GM21360 (cell line): ENCODE measurements around the gene TH.

Experiments
- ATAC-seq: cut with Tn5 transposase; IDR thresholded peaks from one replicate; pipeline ENCODE4 v1.9.1; 2021; ENCODE audit warnings: mild to moderate bottlenecking, moderate library complexity; ENCODE audit not compliant: unreplicated experiment

Gene TH

DNA sequence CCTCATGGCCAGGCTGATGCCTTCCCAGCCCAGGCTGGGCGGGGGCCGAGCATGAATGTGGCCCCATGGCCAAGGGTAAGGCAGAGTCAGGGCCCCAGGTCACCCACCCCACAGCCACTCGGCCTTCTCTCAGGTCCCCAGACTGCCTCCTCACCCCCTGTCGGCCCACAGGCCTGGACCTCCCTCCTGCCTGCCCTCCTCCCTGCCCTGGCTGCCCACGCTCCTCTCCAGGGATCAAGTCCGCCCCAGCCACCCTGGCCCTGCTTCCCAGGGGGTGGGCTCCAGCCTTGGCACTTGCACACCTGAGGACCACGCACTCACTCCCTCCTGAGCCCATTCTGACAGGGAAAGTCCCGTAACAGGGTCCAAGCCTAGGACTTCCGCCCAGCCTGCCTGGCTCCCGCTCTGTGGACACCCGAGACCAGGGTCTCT, 37.8 kb upstream of the TH start:
- ATAC-seq, result no peak

DNA sequence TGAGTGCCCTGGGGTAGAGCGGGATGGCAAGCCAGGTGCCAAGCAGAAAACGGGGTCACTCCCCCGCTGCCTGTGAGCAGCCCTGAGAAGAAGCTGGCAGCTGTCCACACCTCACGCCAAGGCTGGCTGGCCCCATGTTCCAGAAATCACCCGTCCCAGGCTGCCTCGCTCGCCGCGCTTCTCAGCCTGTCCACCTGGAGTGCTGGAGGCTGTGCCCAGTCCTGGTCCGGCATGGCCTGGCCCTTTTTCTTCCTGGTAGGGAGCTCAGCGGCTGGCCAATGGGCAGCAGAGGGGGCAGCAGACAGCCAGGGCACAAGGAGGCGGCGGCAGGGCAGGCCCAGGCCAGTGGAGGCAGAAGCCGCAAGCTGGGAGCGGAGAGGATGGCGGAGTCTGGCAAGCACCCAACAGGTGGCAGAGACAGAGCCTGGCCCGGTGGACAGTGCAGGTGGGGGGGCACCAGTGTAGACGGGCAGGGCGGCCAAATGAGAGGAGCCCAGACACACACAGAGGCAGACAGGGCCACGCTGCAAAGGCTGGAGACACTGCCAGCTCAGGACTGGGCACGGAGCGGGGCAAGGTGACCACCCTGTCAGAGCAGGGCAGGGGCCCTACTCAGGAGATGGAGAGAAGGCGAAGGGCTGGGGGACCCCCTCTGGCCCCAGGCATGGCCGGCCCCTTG, 37.2 kb upstream of the TH start:
- no peak for ATAC-seq

DNA sequence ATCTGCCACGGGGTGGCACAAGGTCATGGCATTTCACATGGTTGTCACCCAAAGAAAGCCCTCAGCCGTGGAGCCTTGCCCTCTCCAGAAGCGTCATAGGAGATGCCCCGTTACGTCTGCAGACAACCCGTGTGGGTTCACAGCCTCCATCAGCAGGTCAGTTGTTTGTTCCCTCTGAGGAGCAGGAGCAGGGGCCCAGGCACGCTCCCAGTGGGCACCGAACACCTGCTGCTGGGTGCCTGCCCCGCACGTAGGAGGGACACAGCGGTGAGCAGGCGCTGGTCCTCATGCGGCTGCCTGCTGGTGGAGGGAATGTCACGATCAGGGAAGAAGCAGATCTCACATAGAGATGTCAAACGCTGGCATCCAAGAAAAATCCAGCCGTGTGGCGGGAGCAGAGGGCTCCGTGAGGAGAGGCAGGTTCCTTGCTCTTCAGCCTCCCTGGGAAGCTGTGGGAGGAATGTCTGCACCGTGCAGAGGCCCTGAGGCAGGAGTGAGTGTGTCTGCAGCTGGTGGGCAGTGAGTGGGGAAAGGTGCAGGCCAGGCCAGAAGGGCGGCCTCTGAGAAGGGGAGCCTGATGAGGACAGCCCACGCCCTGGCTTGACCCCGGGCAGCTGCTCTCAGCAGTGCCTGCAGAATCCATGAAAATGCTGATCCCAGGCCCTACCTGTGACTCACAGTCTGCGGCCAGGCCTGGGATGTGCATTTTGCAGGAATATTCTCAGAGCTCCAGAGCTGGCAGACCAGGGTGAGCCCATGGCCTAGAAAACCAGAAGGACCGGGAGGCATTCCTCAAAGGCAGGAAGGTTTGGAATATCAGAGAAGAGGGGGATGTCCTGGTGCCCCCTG, 36.4 kb upstream of the TH start:
- no peak for ATAC-seq

DNA sequence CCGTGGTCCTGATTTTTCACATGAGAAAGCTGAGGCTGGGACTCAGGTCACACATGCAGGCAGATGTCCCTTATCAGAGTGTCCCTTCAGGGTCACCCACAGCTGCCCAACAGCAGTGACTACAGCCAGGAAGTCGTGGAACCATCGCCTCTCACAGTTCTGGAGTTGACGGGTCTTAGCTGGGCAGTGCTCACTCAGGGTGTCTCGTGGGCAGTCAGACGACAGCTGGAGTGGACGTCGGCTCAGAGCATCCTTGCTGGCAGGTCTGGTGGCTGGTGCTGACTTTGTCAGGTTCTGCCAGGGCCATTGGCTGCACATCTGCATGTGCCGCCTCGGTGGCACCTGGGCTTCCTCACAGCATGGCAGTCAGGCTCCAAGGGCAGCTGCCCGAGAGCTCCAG, 35.6 kb upstream of the TH start:
- no peak for ATAC-seq

DNA sequence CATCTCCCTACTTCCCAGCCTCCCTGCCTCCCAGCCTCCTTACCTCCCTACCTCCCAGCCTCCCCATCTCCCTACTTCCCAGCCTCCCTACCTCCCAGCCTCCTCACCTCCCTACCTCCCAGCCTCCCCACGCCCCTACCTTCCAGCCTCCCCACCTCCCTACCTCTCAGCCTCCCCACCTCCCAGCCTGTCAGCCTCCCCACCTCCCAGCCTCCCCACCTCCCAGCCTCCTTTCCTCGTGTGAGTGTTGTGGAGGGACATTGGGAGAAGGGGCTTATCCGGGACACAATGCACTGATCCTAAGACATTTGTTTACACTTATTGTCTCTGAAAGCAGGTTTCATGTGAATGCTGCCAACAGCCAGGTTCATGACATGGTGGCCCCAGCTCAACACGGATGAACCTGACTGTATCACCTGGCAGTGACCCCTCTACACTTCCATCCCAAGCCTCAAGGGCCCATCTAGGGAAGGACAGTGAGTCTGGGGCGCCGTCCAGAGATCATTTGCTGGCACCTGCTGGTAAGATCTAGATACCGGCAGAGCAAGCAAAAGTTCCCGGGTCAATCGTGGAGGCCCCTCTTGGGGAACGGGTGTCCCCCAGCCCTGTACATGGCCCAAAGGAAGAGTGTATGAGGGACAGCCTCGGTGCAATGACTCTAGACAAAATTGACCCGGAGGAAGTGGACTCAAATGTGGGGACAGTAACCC, 34.5 kb upstream of the TH start:
- ATAC-seq, result no peak

DNA sequence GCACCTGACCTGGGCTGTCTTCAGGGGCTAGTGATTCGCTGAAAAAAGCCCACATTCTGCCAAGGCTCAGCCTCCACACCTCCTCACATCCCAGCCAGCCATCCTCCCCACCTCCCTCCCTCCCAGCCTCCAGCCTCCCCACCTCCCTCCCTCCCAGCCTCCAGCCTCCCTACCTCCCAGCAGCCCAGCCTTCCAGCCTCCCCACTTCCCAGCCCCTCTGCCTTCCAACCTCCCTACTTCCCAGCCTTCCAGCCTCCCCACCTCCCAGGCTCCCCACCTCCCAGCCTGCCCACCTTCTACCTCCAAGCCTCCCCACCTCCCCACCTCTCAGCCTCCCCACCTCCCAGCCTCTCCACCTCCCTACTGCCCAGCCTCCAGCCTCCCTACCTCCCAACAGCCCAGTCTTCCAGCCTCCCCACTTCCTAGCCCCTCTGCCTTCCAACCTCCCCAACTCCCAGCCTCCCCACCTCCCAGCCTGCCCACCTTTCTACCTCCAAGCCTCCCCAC, 33.7 kb upstream of the TH start:
- no peak for ATAC-seq

DNA sequence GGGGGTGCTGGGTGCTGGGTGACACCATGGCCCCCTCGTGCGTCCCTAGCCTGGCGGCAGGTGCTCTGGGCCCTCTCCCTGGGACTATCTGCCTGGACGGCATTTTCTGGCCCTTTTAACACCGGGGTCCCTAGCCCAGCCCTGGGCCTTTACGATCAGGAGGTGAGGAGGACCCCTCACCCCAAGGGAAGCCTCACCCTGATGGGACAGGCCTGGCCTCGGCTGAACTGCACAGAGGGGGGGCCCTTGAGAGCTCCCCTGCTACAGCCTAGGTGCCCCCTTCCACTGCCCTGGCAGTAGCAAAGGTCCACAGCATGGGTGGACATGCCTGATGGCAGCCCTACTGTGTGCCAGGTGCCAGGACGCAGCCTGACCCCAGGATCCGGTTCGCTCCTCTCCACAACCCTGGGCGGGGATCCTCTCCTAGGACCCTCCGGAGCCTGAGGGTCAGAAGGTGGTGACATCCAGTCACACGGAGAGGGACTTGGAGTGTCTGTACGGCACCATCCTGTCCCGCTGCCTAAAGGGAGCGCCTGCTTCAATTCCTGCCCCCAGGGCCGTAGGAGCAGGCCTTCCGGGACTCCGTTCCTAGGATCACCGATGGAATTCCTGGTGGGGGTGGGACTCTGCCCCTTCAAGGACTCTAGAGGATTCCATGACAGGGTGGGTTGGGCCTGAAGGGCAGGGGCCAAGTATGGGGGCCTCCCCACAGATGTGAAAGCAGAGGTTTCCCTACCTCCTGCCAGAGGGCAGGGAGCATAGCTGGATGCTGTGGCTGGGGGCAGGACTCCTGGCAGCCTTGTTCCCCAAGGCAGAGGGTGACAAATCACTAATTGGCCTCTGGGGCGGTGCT, 33.0 kb upstream of the TH start:
- no peak for ATAC-seq

DNA sequence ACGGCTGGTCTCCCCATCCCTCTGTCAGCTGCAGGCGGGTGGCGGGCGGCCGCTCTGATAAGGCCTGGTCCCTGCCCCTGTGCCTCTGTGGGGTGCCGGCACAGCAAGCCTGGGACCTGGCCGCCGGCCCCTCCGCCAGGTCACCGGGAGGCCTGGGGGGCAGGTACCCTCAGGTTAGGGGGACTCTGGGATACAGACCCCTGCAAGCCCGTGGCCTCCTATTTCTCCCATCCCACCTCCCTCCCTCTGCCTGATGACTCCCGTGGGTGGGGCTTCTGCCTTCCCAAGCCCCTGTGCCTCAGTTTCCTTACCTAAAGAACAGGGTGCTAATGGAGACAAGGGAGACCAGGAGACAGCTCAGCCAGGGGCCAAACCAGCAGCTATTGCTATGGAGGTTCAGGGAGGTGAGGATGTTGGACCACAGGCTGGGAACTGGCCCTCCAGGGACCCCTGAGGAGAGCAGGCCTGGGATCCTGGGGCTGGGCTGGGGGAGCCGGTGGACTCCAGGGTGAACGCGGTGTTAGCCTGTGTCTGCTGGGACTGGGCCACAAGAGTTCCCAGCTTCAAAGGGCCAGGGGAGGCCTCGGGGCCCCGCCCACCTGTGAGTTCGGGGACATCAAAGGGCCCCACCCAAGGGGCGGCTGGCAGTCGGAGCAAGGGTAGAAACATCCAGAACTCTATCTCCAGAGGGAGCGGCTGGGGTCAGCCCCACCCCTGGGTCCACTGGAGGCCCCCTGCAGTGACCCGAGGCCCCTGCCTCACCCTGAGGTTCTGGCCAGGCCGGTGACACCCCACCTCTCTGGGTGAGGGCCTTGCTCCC, 32.0 kb upstream of the TH start:
- no peak for ATAC-seq

DNA sequence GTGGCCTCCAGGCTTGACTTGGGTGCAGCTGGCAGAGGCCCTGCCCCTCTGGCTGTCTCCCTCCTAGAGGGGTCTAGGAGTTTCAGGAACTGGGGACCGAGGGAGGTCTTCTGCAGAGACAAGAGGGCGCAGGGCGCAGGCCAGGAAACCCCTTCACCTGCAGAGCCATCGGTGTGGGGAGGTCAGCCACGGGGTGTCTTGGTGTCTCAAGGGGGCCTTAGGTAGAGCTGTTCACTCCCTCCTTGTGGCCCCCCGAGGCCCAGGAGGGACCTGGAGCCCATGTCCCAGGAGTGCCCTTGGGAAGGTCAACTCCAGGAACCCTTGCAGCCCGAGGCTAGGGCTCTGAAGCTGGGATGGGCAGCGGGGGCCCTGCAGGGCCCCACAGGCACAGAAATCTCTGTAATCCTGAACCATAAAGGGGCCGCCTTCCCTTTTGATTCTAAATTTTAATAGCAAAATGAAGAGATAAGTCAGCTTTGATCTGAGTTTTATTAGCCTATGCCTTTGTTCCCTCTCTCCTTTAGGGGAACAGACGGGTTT, 31.4 kb upstream of the TH start:
- ATAC-seq, result no peak

DNA sequence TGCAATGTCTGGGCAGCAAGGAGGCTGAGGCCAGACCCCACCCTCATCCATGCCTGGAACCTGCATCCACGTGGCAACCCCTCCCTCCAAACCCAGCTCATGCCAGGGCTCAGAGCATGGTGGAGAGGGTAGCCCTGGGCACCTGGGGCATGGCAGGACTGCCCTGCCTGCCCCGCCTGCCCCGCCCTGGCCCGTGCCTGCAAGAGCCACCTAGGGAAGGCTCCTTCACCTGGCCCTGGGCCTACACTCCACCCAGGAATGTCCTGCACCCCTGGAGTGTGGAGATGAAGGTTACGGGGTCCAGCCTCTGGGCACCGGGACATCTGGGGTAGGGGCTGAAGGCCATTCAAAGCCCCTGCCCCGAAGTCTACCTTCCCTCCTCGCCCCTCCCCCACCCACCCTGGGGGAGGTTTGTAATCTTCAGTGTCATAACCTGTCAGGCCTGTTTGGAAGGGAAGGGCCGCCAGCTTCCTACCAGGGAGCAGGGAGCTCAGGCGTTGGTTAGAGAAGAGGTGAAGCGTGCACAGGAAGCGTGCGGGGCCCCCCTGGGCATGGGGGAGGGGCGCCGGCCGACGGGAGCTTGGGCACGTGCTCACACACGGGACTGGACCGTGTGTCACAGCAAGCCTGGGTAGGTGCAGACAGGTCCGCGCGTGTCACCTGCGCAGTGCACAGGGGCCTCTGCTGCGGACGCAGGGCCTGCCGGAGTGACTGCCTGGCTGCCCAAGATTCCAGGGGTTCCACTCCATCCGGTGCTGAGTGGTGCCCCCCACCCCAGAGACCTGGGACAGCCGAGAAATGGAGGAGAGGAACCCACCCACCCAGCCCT, 30.7 kb upstream of the TH start:
- ATAC-seq, result no peak

DNA sequence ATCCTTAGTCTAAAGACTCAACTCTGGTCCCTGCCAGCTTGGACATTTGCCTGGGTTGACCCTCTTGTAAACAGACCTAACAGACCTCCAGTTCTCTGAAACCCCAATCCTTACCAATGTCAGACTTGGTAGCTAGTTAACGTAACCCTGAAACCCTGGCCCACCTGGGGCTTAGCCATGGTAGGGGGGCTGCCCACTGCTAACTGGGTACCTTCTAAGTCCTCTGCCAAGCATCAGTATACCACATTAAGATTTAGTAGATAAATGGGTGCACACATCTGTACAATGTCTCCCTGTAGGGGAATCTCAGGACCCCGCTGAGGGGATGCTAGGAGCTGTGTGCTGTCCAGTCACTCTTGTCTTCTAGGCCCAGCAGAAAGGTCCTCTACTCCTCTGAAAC, 29.9 kb upstream of the TH start:
- no peak for ATAC-seq

DNA sequence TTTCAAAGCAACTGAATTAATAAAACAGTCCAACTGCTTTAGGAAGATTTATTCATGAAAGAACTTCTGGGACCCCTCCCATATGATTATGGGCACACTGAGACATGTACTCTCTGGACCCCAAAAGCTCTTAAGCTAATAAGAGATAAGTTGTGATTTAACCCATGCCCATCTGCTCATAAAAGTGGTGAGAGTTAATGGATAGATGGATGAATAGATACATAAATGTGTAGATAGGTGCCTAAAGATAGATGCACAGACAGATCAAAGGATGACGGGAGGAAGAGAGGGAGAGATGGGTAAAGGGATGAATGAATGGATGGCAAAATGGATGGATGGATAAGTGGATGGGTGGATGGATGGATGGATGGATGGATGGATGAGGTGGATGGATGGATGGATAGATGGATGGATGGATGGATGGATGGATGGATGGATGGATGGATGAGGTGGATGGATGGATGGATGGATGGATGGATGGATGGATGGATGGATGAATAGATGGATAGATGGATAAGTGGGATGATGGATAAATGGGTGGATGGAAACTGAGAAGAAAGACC, 29.4 kb upstream of the TH start:
- no peak for ATAC-seq

DNA sequence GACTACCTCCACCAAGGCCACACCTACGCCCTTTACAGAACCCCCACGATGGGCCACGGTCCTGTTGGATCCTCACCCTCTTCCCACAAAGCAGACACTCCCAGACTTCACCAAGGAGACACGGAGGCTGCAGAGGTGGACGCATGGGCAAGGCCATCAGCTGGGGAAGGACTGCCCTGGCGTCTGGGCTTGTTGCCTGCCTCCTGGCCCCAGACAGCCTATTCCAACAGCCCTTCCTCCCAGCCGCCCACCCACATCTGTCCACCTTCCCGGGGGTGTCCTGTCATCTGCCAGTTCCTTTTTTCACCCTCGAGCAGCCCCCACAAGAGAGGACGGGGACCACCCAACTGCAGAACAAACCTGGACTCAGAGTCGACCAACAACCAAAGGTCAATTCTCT, 28.9 kb upstream of the TH start:
- no peak for ATAC-seq

DNA sequence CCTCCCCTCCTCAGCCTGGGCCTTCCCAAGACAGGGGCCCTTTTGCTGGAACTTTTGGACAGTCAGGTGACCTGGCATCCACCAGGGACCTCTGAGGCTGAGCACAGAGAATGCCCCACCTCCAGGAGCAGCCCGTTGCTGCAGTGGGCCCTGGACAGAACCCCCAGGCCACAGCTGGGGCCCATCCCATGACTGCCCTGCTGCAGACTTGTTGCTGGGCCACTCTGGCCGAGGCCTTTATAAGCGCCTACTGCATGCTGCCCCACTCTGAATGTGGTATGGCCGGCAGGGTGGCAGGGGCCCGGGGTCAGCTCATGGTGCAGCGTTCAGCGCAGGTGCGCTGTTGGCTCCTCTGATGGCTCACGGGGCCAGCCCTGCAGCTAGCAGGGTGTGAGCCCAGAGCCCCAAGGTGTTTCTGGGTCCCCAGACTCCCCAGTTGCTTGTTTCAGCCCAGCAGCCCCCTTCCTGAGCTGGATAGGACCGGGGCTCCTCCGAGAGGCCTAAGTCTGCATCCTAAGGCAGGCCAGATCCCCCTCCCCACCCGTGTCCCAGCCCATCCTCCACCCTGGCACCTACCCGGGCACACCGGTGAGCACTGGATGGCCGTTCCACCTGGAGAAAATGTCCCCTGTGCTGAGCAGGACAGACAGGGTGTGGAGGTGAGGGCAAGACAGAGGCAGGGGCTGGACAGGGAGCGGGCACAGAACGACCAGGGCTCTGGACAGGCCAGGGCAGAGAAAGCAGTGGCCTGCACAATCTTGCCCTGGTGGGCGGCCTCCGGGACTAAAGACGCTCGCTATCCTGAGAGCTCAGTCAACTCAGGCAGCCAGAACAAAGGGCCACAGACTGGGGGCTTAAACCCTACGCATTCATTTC, 28.1 kb upstream of the TH start:
- ATAC-seq, result no peak

DNA sequence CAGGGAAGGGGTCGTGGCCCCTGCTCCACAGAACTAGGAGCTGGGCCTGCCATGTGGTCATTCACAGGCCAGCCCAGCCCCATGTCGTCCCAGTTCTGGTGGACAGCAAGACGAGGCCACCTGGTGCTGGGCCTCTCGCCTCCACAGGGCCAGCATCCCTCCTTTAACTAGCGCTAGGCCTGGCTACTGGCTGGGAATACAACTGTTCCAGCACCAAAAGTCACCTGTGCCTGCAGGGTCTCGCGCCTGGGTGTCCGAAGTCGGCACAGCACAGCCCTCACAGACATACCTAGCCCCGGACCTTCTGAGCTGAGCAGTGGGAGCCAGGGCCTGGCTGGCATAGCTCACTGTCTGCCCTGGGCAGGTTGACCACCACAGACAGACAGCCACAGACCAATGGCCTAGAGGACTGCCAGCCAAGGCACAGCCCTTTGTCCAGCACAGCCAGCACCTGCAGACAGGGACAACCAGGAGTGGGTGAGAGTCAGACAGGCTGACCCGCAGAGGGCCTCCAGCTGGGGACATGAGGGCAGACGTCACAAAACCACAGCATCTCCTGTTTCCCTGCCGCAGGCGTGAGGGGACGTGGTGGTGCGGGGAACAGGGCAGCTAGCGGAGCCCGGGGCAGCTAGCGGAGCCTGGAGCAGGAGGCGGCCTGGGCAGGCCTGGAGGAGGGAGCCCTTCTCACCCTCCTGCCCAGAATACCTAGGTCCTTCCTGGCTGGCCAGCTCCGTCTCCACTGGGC, 27.2 kb upstream of the TH start:
- ATAC-seq, result no peak

DNA sequence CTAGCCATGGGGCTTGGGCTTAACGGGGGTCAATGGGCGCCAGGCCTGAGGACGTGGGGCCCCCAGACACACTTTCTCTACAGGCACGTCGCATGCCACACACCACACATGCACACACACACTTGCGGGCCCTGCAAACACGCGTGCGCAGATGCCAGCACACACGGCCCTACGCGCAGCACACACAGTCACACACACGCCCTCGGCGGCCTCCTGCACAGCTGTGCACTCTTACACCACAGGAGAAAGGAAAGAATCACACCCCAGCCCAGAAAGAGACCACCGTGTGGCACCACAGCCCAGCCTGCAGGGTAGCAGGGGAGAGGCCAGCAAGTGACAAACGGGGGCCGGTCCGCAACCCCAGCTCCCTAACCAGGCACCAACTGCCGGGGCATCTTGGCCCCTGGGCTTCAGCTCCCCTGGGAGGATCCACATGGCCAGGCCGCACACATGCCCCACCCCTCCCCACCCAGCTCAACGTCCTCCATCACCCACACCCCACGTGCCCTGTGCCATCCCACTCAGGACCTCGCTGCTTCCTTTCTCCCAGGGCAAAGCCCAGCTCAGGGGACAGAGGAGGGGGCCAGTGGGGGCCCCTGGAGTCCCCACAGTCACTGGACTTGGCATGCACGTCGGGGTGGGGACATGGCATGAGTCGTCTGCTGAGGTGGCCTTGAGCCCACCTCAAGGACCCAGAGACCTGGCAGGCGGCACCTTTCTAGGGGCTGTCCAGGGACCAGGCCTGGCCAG, 26.3 kb upstream of the TH start:
- ATAC-seq, result no peak
